ENCODE data around the gene EXOSC1. TPM values are rescaled to one million over a fixed set of nuclear protein-coding genes. Genes with fewer than 3 reads are reported as not detected.

Gene EXOSC1
- total RNA-seq, 1 experiment from 2014 or later = 47.1 TPM

- H3K4me1 ChIP-seq (ENCODE audit: low read length) = peaks cover 15% of the 10 kb centered on the region
- H3K79me2 ChIP-seq (ENCODE audit: low read length) = no peaks in the 10 kb centered on the region
- H3K36me3 ChIP-seq (ENCODE audit: insufficient read depth, low read length) = 0 out of 2 replicates have a peak, but pooled peaks cover 3% of the 10 kb centered on the region
- no peaks in the 10 kb centered on the region for H3K9me2 ChIP-seq (replicated peaks; ENCODE audit: insufficient read depth, low read length)
- H3K4me3 ChIP-seq (ENCODE audit: low read length) = no peak overlapping the region
- H3K27me3 ChIP-seq (ENCODE audit: low read length) = no peaks in the 10 kb centered on the region
- H3K27ac ChIP-seq (ENCODE audit: low read length) = no peak overlapping the region
- no peaks in the 10 kb centered on the region for H3K9me3 ChIP-seq (ENCODE audit: low read length)
- no peak for DNase-seq
- no peaks in the 10 kb centered on the region; the same call in 1 of the 2 replicates for H4K20me1 ChIP-seq (ENCODE audit: insufficient read depth, low read depth, low read length)
- H3K4me2 ChIP-seq (ENCODE audit: low read depth, low read length, poor library complexity, severe bottlenecking) = no peak overlapping the region
- H2AFZ ChIP-seq (ENCODE audit: low read length) = no peak overlapping the region
- no peak overlapping the region for H3K9ac ChIP-seq (ENCODE audit: low read length)
These were observed 10.6 kb downstream of the EXOSC1 start for GRCh38 chr10:97435211-97435610.

GRCh38 chr10:97434557-97434956 is 11.2 kb downstream of the EXOSC1 start:
- no peak overlapping the region for H3K4me3 ChIP-seq (ENCODE audit: low read length)
- H3K9me2 ChIP-seq (replicated peaks; ENCODE audit: insufficient read depth, low read length) = no peaks in the 10 kb centered on the region
- H3K36me3 ChIP-seq (ENCODE audit: insufficient read depth, low read length) = 0 out of 2 replicates have a peak, but pooled peaks cover 3% of the 10 kb centered on the region
- peak overlapping the region; percentile 10; the same call in 1 of the 2 replicates for H3K27ac ChIP-seq (ENCODE audit: low read length)
- H3K27me3 ChIP-seq (ENCODE audit: low read length) = no peaks in the 10 kb centered on the region
- no peak overlapping the region for H3K9ac ChIP-seq (ENCODE audit: low read length)
- H3K9me3 ChIP-seq (ENCODE audit: low read length) = no peaks in the 10 kb centered on the region
- no peak for DNase-seq
- no peak overlapping the region for H2AFZ ChIP-seq (ENCODE audit: low read length)
- H4K20me1 ChIP-seq (ENCODE audit: insufficient read depth, low read depth, low read length) = no peaks in the 10 kb centered on the region; the same call in 1 of the 2 replicates
- H3K4me1 ChIP-seq (ENCODE audit: low read length) = peaks cover 17% of the 10 kb centered on the region
- H3K79me2 ChIP-seq (ENCODE audit: low read length) = peaks cover 2% of the 10 kb centered on the region; the same call in 1 of the 2 replicates
- H3K4me2 ChIP-seq (ENCODE audit: low read depth, low read length, poor library complexity, severe bottlenecking) = no peak overlapping the region

GRCh38 chr10:97434055-97434454 is 11.8 kb downstream of the EXOSC1 start:
- Histone ChIP-seq H3K4me3 (ENCODE audit: low read length) (no peak overlapping the region), H3K79me2 (ENCODE audit: low read length) (peaks cover 6% of the 10 kb centered on the region; the same call in 1 of the 2 replicates), H3K27me3 (ENCODE audit: low read length) (no peaks in the 10 kb centered on the region), H3K9me2 (replicated peaks; ENCODE audit: insufficient read depth, low read length) (no peaks in the 10 kb centered on the region), H3K4me2 (ENCODE audit: low read depth, low read length, poor library complexity, severe bottlenecking) (no peak overlapping the region), H3K9ac (ENCODE audit: low read length) (no peak overlapping the region), H3K27ac (ENCODE audit: low read length) (peak overlapping the region; percentile 10; the same call in 1 of the 2 replicates), H3K4me1 (ENCODE audit: low read length) (peaks cover 21% of the 10 kb centered on the region), H4K20me1 (ENCODE audit: insufficient read depth, low read depth, low read length) (no peaks in the 10 kb centered on the region; the same call in 1 of the 2 replicates), H3K9me3 (ENCODE audit: low read length) (no peaks in the 10 kb centered on the region), H2AFZ (ENCODE audit: low read length) (no peak overlapping the region), H3K36me3 (ENCODE audit: insufficient read depth, low read length) (0 out of 2 replicates have a peak, but pooled peaks cover 3% of the 10 kb centered on the region)
- DNase-seq = peak; percentile 50

- H3K79me2 ChIP-seq (ENCODE audit: low read length) = peaks cover 34% of the 10 kb centered on the region
- no peaks in the 10 kb centered on the region for H3K9me2 ChIP-seq (replicated peaks; ENCODE audit: insufficient read depth, low read length)
- peaks cover 35% of the 10 kb centered on the region for H3K4me1 ChIP-seq (ENCODE audit: low read length)
- no peak for DNase-seq
- peak overlapping the region; percentile 98 for H3K4me2 ChIP-seq (ENCODE audit: low read depth, low read length, poor library complexity, severe bottlenecking)
- H3K27me3 ChIP-seq (ENCODE audit: low read length) = no peaks in the 10 kb centered on the region
- peak overlapping the region; percentile 87; the same call in 1 of the 2 replicates for H3K9ac ChIP-seq (ENCODE audit: low read length)
- H3K36me3 ChIP-seq (ENCODE audit: insufficient read depth, low read length) = peaks cover 13% of the 10 kb centered on the region; the same call in 1 of the 2 replicates
- H2AFZ ChIP-seq (ENCODE audit: low read length) = no peak overlapping the region
- H3K27ac ChIP-seq (ENCODE audit: low read length) = peak overlapping the region; percentile 74
- no peaks in the 10 kb centered on the region for H3K9me3 ChIP-seq (ENCODE audit: low read length)
- H4K20me1 ChIP-seq (ENCODE audit: insufficient read depth, low read depth, low read length) = peaks cover 7% of the 10 kb centered on the region; the same call in 1 of the 2 replicates
- H3K4me3 ChIP-seq (ENCODE audit: low read length) = peak overlapping the region; percentile 89
These were observed 17.2 kb downstream of the EXOSC1 start for GRCh38 chr10:97428572-97428981.

- peak; percentile 50 for DNase-seq
- Histone ChIP-seq H3K4me1 (ENCODE audit: low read length) (peaks cover 35% of the 10 kb centered on the region), H3K36me3 (ENCODE audit: insufficient read depth, low read length) (peaks cover 13% of the 10 kb centered on the region; the same call in 1 of the 2 replicates), H4K20me1 (ENCODE audit: insufficient read depth, low read depth, low read length) (peaks cover 7% of the 10 kb centered on the region; the same call in 1 of the 2 replicates), H3K9me2 (replicated peaks; ENCODE audit: insufficient read depth, low read length) (no peaks in the 10 kb centered on the region), H3K9ac (ENCODE audit: low read length) (peak overlapping the region; percentile 87), H3K27me3 (ENCODE audit: low read length) (no peaks in the 10 kb centered on the region), H3K4me2 (ENCODE audit: low read depth, low read length, poor library complexity, severe bottlenecking) (peak overlapping the region; percentile 98), H3K4me3 (ENCODE audit: low read length) (peak overlapping the region; percentile 89), H3K27ac (ENCODE audit: low read length) (peak overlapping the region; percentile 74), H3K9me3 (ENCODE audit: low read length) (no peaks in the 10 kb centered on the region), H2AFZ (ENCODE audit: low read length) (no peak overlapping the region), H3K79me2 (ENCODE audit: low read length) (peaks cover 34% of the 10 kb centered on the region)
These were observed 18.1 kb downstream of the EXOSC1 start for GRCh38 chr10:97427571-97428179.

- peaks cover 34% of the 10 kb centered on the region for H3K79me2 ChIP-seq (ENCODE audit: low read length)
These were observed 18.8 kb downstream of the EXOSC1 start for GRCh38 chr10:97426776-97427570.

GRCh38 chr10:97425964-97426775 is 19.6 kb downstream of the EXOSC1 start, which contains the start of gene PGAM1:
Gene PGAM1 (plus strand): TSS chr10:97426191. CDS start chr10:97426308, 117 bp downstream.
- peak within 1 kb of the TSS; percentile 74 for H3K27ac ChIP-seq (ENCODE audit: low read length)
- H3K9me3 ChIP-seq (ENCODE audit: low read length) = no peaks in the 10 kb centered on the region
- H3K4me2 ChIP-seq (ENCODE audit: low read depth, low read length, poor library complexity, severe bottlenecking) = peak within 1 kb of the TSS; percentile 98
- H2AFZ ChIP-seq (ENCODE audit: low read length) = no peak within 1 kb of the TSS
- no peaks in the 10 kb centered on the region for H3K9me2 ChIP-seq (replicated peaks; ENCODE audit: insufficient read depth, low read length)
- peaks cover 7% of the 10 kb centered on the region; the same call in 1 of the 2 replicates for H4K20me1 ChIP-seq (ENCODE audit: insufficient read depth, low read depth, low read length)
- peak within 1 kb of the TSS; percentile 87 for H3K9ac ChIP-seq (ENCODE audit: low read length)
- H3K4me1 ChIP-seq (ENCODE audit: low read length) = peaks cover 30% of the 10 kb centered on the region
- peaks cover 34% of the 10 kb centered on the region for H3K79me2 ChIP-seq (ENCODE audit: low read length)
- H3K27me3 ChIP-seq (ENCODE audit: low read length) = no peaks in the 10 kb centered on the region
- H3K4me3 ChIP-seq (ENCODE audit: low read length) = peak within 1 kb of the TSS; percentile 89
- H3K36me3 ChIP-seq (ENCODE audit: insufficient read depth, low read length) = peaks cover 13% of the 10 kb centered on the region; the same call in 1 of the 2 replicates
- peak; percentile 94 for DNase-seq

More at GRCh38 chr10:97426776-97427570, 18.8 kb downstream of the EXOSC1 start:
- no peaks in the 10 kb centered on the region for H3K27me3 ChIP-seq (ENCODE audit: low read length)
- H4K20me1 ChIP-seq (ENCODE audit: insufficient read depth, low read depth, low read length) = peaks cover 7% of the 10 kb centered on the region; the same call in 1 of the 2 replicates
- H3K9me2 ChIP-seq (replicated peaks; ENCODE audit: insufficient read depth, low read length) = no peaks in the 10 kb centered on the region
- H3K27ac ChIP-seq (ENCODE audit: low read length) = peak overlapping the region; percentile 74
- H3K36me3 ChIP-seq (ENCODE audit: insufficient read depth, low read length) = peaks cover 13% of the 10 kb centered on the region; the same call in 1 of the 2 replicates
- H3K4me3 ChIP-seq (ENCODE audit: low read length) = peak overlapping the region; percentile 89
- no peak for DNase-seq
- peak overlapping the region; percentile 98 for H3K4me2 ChIP-seq (ENCODE audit: low read depth, low read length, poor library complexity, severe bottlenecking)
- no peaks in the 10 kb centered on the region for H3K9me3 ChIP-seq (ENCODE audit: low read length)
- H3K4me1 ChIP-seq (ENCODE audit: low read length) = peaks cover 35% of the 10 kb centered on the region
- H3K9ac ChIP-seq (ENCODE audit: low read length) = peak overlapping the region; percentile 87
- H2AFZ ChIP-seq (ENCODE audit: low read length) = no peak overlapping the region

Data from Karpas-422 (cell line).